GM18505 (cell line): ENCODE data around the gene IDI2.

Source experiments
- ATAC-seq: cut with Tn5 transposase; IDR thresholded peaks from one replicate; pipeline ENCODE4 v1.9.1; 2021; ENCODE audit not compliant: unreplicated experiment
- POLR2A ChIP-seq: IDR thresholded peaks from 4 replicates; pipeline ENCODE4 v1.6.1; 2011; ENCODE audit warnings: borderline replicate concordance; ENCODE audit not compliant: insufficient read depth, insufficient read length; ENCODE audit errors: extremely low read depth

The IDI2 gene

DNA sequence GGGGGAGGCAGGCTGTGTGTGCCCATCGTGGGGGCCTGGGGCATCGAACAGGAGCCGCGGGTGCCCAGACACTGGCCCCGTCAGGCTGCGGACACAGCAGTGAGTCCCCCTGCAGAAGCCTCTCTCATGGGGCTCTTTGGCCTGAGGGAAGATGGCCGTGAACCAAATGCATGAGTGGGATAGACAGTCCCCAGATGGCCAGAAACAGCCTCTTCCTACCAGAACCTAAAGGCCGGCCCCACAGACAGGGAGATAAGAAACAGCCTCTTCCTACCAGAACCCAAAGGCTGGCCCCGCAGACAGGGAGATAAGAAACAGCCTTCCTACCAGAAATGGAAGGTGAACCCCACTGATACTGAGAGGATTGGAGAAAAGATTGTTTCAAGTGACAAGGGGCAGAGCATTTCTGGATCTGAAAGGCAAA lies 16.6 kb downstream of the IDI2 start:
- no peak for ATAC-seq

DNA sequence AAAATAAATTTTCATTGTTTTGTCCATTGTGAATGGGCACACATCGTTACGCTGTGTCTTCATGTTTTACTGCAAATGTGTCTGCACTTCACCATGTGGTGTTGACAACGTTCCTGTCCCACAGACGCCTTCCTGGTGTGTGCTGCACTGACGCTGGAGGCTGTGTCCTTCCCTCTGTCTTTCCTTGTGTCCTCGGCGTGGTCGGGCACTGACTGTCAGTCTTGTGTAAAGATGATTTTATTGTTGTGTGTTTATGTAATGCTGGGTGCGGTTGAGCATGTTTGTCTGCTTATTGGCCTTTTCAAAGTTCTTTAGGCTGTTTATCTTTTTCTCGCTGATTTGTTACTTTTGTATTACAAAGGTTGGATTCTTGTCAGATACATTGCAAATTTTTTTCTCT lies 18.1 kb downstream of the IDI2 start:
- TF ChIP-seq POLR2A = no peak
- ATAC-seq = no peak

More for the DNA sequence above, 16.6 kb downstream of the IDI2 start:
- no peak for TF ChIP-seq POLR2A

- no peak for ATAC-seq
- no peak for TF ChIP-seq POLR2A
Measured at GRCh38 chr10:1006573-1006972, 19.1 kb downstream of the IDI2 start.

GRCh38 chr10:1003884-1004670 lies 21.6 kb downstream of the IDI2 start:
- ATAC-seq = no peak
- no peak for TF ChIP-seq POLR2A

GRCh38 chr10:1002425-1003006 lies 23.1 kb downstream of the IDI2 start:
- TF ChIP-seq POLR2A = no peak
- ATAC-seq = no peak

DNA sequence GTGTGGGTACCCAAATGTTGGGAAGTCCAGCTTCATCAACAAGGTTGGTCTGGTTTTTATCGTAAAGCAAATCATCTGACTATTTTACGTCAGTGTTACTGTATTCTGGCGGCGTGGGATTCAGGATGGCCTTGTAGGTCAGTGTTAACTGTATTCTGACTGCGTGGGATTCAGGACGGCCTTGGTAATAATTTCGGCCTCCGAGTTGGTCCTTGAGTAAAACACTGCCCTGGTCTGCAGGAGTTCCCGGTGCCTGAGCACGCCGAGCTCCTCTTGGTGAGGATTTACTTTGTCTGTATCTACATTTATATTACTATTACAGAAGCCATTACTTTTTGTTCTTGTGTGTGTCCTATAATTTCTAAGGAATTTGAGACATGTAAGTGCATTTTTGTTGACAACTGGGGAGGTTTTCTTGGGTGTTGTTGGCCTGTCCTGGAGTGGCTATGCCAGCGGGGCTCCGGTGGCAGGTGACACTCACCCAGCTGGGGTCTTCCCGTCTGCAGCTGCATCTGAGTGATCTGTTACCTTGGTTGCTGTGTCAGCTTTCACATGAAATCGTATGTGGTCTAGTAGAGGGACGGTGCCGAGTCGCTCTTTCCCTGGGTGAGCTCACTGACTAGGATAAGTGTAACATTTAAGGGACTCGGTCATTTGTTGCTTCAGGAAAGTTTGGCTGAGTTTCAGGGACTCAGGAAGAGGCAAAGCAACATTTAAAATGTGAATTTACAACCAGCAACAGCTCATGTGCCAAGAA lies 28.2 kb downstream of the IDI2 start:
- no peak for ATAC-seq

DNA sequence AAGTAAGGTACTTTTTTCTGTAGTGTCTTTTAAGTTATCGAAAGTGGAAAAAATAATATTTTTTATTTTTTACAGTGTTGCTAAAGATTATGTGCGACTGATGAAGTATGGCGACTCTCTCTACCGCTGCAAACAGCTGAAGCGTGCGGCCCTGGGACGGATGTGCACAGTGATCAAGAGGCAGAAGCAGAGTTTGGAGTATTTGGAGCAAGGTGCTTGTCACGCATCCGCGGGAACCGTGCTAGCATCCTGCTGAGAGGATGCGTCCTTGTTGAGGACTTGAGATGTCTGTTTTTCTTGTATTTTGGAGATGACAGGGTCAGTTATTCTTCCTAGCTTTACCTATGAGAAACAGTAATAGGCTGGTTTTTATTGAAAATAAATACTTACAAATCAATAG lies 29.6 kb downstream of the IDI2 start:
- TF ChIP-seq POLR2A = no peak

More for the DNA sequence above, 28.2 kb downstream of the IDI2 start:
- TF ChIP-seq POLR2A = no peak

DNA sequence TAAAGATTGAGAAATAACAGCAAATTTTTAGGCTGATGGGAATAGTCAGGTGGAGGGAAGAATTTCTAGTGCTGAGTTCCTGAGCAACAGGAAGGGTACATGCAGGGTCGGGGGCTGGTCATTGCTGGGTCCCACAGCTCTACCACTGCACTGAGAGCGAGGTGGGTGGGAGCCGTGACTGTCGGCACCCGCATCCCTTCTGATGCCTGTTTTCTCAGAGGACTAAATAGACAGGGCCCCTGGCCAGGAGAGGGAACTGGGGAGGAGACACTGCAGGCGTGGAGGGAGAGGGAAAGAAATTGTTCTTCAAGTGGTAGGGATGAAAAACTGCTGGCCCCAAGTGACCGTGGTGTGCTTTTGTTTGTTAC lies 30.1 kb downstream of the IDI2 start:
- TF ChIP-seq POLR2A = no peak
- no peak for ATAC-seq

More for the DNA sequence above, 29.6 kb downstream of the IDI2 start:
- ATAC-seq = no peak

- no peak for ATAC-seq
- no peak for TF ChIP-seq POLR2A
Measured at GRCh38 chr10:994836-995558, 30.7 kb downstream of the IDI2 start.

- TF ChIP-seq POLR2A = no peak
Measured at GRCh38 chr10:992871-993270, 32.8 kb downstream of the IDI2 start.

GRCh38 chr10:992467-992866 lies 33.2 kb downstream of the IDI2 start:
- no peak for TF ChIP-seq POLR2A
- no peak for ATAC-seq

More at GRCh38 chr10:992871-993270, 32.8 kb downstream of the IDI2 start:
- no peak for ATAC-seq

- TF ChIP-seq POLR2A = no peak
- no peak for ATAC-seq
Measured at GRCh38 chr10:990808-991207, 34.9 kb downstream of the IDI2 start.
